Right cardiac atrium (tissue), 5 donors: ENCODE results near the gene PNPT1. TPM values are rescaled to one million over a fixed set of nuclear protein-coding genes. Genes with fewer than 3 reads are reported as not detected.

ENCODE experiments used
- ATAC-seq, 2 donors: fragments of 200-7000 bp; cut with Tn5 transposase; one replicate each; pipeline versions ENCODE4 v1.8.0 to v1.9.1; 2020; ENCODE audit warnings: moderate library complexity in 2 of 2, mild to moderate bottlenecking in 1 of 2
- DNase-seq, 3 donors: peaks; one replicate each; pipeline ENCODE4 v3.0.0-alpha.2; 2020
- H3K27ac ChIP-seq: one replicate; pipeline ENCODE4 v1.5.1; 2013; ENCODE audit warnings: mild to moderate bottlenecking, low read length, control low read depth, moderate library complexity
- H3K27me3 ChIP-seq: one replicate; pipeline ENCODE4 v1.6.1; 2013; ENCODE audit not compliant: control insufficient read depth, insufficient read depth
- H3K4me1 ChIP-seq: one replicate; pipeline ENCODE4 v1.6.1; 2013; ENCODE audit warnings: low read length; ENCODE audit not compliant: control insufficient read depth, insufficient read depth
- H3K4me3 ChIP-seq: one replicate; pipeline ENCODE4 v1.5.1; 2013; ENCODE audit warnings: low read length, control low read depth
- H3K9me3 ChIP-seq: one replicate; pipeline ENCODE4 v1.6.1; 2013; ENCODE audit warnings: low read length; ENCODE audit not compliant: control insufficient read depth
- WGBS: extraction: QIAGEN DNeasy Blood & Tissue Kit; methylation state at CpG from one replicate; pipeline ENCODE4 v1.1.7; 2013; 5-methylcytosine and 5-hydroxymethylcytosine counted together
- intact Hi-C, 4 donors: fragments of 100-400 bp; cut with DNase I; formaldehyde crosslinking; loops; one replicate each; pipeline versions ENCODE4 v1.11.0 to v1.14.0; 2022 to 2023
- polyA plus RNA-seq: library from polyadenylated mRNA; stranded (reverse); fragments of 200-250 nt; gene quantifications from one replicate; pipeline ENCODE4 v1.2.3, GENCODE V29; 2013
- total RNA-seq, 4 donors: library from RNA; stranded (reverse); fragmentation: NEBNext Ultra II Directional; extraction: Animal tissue kit (Norgen Biotek cat#: 25700); gene quantifications; one replicate each; pipeline ENCODE4 v1.2.1, GENCODE V29; 2021
- donor health status: healthy with polysubstance abuse.
- donor health status: DM: no; HTN: yes; CAD: no.
- donor health status: DM: no; HTN: no; CAD: no.
- donor health status: DM: no; HTN: yes; CAD: no; lungs with severe emphysema.
- donor health status: DM: yes; HTN: yes; CAD: no.

The PNPT1 gene
- total and polyA plus RNA-seq, 5 donors = 11.7 to 23.5 (median 21.2) TPM

GRCh38 chr2:55668956-55669355 lies 24.7 kb downstream of the PNPT1 start:
- intact Hi-C loops = no loop called here
- Histone ChIP-seq H3K4me3 (no peak overlapping the region), H3K4me1 (no peaks in the 10 kb centered on the region), H3K9me3 (no peaks in the 10 kb centered on the region), H3K27ac (no peak overlapping the region), H3K27me3 (no peaks in the 10 kb centered on the region)
- DNase-seq (no peak), ATAC-seq (no peak)

GRCh38 chr2:55653255-55653654 lies 40.4 kb downstream of the PNPT1 start:
- Histone ChIP-seq H3K9me3 (no peaks in the 10 kb centered on the region), H3K27ac (no peak overlapping the region), H3K27me3 (no peaks in the 10 kb centered on the region), H3K4me1 (no peaks in the 10 kb centered on the region), H3K4me3 (no peak overlapping the region)
- 98% methylated on average over 2 of the region's 2 CpGs for WGBS
- no peak for ATAC-seq
- intact Hi-C loops = no loop called here
- no peak for DNase-seq

GRCh38 chr2:55649211-55649610 lies 44.4 kb downstream of the PNPT1 start:
- Histone ChIP-seq H3K4me1 (no peaks in the 10 kb centered on the region), H3K9me3 (no peaks in the 10 kb centered on the region), H3K27ac (no peak overlapping the region), H3K27me3 (no peaks in the 10 kb centered on the region), H3K4me3 (no peak overlapping the region)
- WGBS = 92% methylated on average over 1 of the region's 1 CpG
- DNase-seq (no peak), ATAC-seq (no peak)
- intact Hi-C loops = no loop called here

- H3K27ac ChIP-seq = no peak overlapping the region
- H3K4me1 ChIP-seq = no peaks in the 10 kb centered on the region
- 93% methylated on average over 3 of the region's 3 CpGs for WGBS
- H3K4me3 ChIP-seq = no peak overlapping the region
- ATAC-seq (no peak), DNase-seq (no peak)
- no peaks in the 10 kb centered on the region for H3K9me3 ChIP-seq
- H3K27me3 ChIP-seq = no peaks in the 10 kb centered on the region
- intact Hi-C loops = no loop called here
Measured at GRCh38 chr2:55636831-55637230, 56.8 kb downstream of the PNPT1 start.

GRCh38 chr2:55628931-55629330 lies 64.7 kb downstream of the PNPT1 start:
- Histone ChIP-seq H3K27me3 (no peaks in the 10 kb centered on the region), H3K27ac (no peak overlapping the region), H3K9me3 (no peaks in the 10 kb centered on the region), H3K4me3 (no peak overlapping the region), H3K4me1 (peaks cover 2% of the 10 kb centered on the region)
- intact Hi-C loops = no loop called here
- 76% methylated on average over 2 of the region's 2 CpGs for WGBS
- no peak for DNase-seq
- ATAC-seq = no peak

- intact Hi-C loops = no loop called here
- no peaks in the 10 kb centered on the region for H3K9me3 ChIP-seq
- H3K27ac ChIP-seq = no peak overlapping the region
- WGBS = 93% methylated on average over 1 of the region's 1 CpG
- H3K27me3 ChIP-seq = no peaks in the 10 kb centered on the region
- DNase-seq (no peak), ATAC-seq (no peak)
- no peak overlapping the region for H3K4me3 ChIP-seq
- H3K4me1 ChIP-seq = peaks cover 2% of the 10 kb centered on the region
Measured at GRCh38 chr2:55627915-55628314, 65.7 kb downstream of the PNPT1 start.

- no peaks in the 10 kb centered on the region for H3K9me3 ChIP-seq
- H3K27me3 ChIP-seq = no peaks in the 10 kb centered on the region
- no peak overlapping the region for H3K27ac ChIP-seq
- 84% methylated on average over 7 of the region's 7 CpGs for WGBS
- peaks cover 8% of the 10 kb centered on the region for H3K4me1 ChIP-seq
- no peak for ATAC-seq
- intact Hi-C loops = no loop called here
- H3K4me3 ChIP-seq = no peak overlapping the region
- peak in 1 of 3 donors; percentile 55 for DNase-seq
Measured at GRCh38 chr2:55621802-55622201, 71.8 kb downstream of the PNPT1 start.

- Histone ChIP-seq H3K4me1 (peaks cover 9% of the 10 kb centered on the region), H3K4me3 (no peak overlapping the region), H3K9me3 (no peaks in the 10 kb centered on the region), H3K27me3 (no peaks in the 10 kb centered on the region), H3K27ac (no peak overlapping the region)
- WGBS = 68% methylated on average over 3 of the region's 3 CpGs
- intact Hi-C loops = no loop called here
- ATAC-seq (no peak), DNase-seq (no peak)
Measured at GRCh38 chr2:55620123-55620779, 73.4 kb downstream of the PNPT1 start.

- ATAC-seq (peak; percentile 50 to 56), DNase-seq (peak; percentile 45 to 76 (median 62))
- Histone ChIP-seq H3K4me3 (peak overlapping the region; percentile 88), H3K9me3 (no peaks in the 10 kb centered on the region), H3K27ac (peak overlapping the region; percentile 93), H3K4me1 (peaks cover 8% of the 10 kb centered on the region), H3K27me3 (no peaks in the 10 kb centered on the region)
- WGBS = under 1% methylated on average over 32 of the region's 32 CpGs
- intact Hi-C loops = no loop called here
Measured at GRCh38 chr2:55618275-55619055, 75.2 kb downstream of the PNPT1 start.

- DNase-seq = no peak
- Histone ChIP-seq H3K4me3 (peak overlapping the region; percentile 88), H3K4me1 (peaks cover 8% of the 10 kb centered on the region), H3K27me3 (no peaks in the 10 kb centered on the region), H3K27ac (peak overlapping the region; percentile 93), H3K9me3 (no peaks in the 10 kb centered on the region)
- no peak for ATAC-seq
- intact Hi-C loops = no loop called here
- WGBS = under 1% methylated on average over 10 of the region's 10 CpGs
Measured at GRCh38 chr2:55618025-55618274, 75.7 kb downstream of the PNPT1 start.

GRCh38 chr2:55617175-55618024 lies 76.2 kb downstream of the PNPT1 start, which contains the start of gene PPP4R3B:
PPP4R3B (minus strand) TSS chr2:55617622; CDS start chr2:55617285, 337 bp downstream.
- Histone ChIP-seq H3K4me3 (peak within 1 kb of the TSS; percentile 88), H3K27ac (peak within 1 kb of the TSS; percentile 96), H3K4me1 (peaks cover 8% of the 10 kb centered on the region), H3K9me3 (no peaks in the 10 kb centered on the region), H3K27me3 (no peaks in the 10 kb centered on the region)
- peak; percentile 100 for DNase-seq
- intact Hi-C loops = no loop called here
- under 1% methylated on average over 82 of the region's 82 CpGs for WGBS
- peak; percentile 96 to 98 for ATAC-seq
